MCF 10A (cell line): Measurements from ENCODE around the gene U2AF2. TPM values are rescaled to one million over a fixed set of nuclear protein-coding genes. Genes with fewer than 3 reads are reported as not detected.

Source experiments
- BruUV-seq: library from RNA; stranded (reverse); fragments of 400-500 nt; replicated peaks from 2 replicates; lab custom pipeline; 2021; lab: Mats Ljungman, UMichigan
- CTCF ChIA-PET: fragments of 300-600 bp; sonication (Branson Sonifier 250); formaldehyde crosslinking; extraction: SDS; loops from one replicate; lab custom pipeline; 2021; ENCODE audit warnings: antibody characterized with exemption, inconsistent platforms; lab: Yijun Ruan, JAX
- POLR2A ChIA-PET: fragments of 300-600, 350-650 bp; sonication (Branson Sonifier 250); formaldehyde crosslinking; extraction: SDS; loops from one replicate; lab custom pipeline; 2020; ENCODE audit warnings: antibody characterized with exemption, inconsistent platforms; lab: Yijun Ruan, JAX
- DNase-seq: peaks from one replicate; pipeline ENCODE4 v3.0.0-alpha.2; 2018; ENCODE audit not compliant: unreplicated experiment
- H3K27ac Mint-ChIP-seq: one replicate; pipeline ENCODE4 v1.8.0; 2022; ENCODE audit warnings: mild to moderate bottlenecking, low read depth, mixed read lengths; ENCODE audit not compliant: unreplicated experiment
- H3K27me3 Mint-ChIP-seq: one replicate; pipeline ENCODE4 v1.8.0; 2022; ENCODE audit warnings: mixed read lengths; ENCODE audit not compliant: insufficient read depth, unreplicated experiment
- H3K36me3 Mint-ChIP-seq: one replicate; pipeline ENCODE4 v1.8.0; 2022; ENCODE audit warnings: mild to moderate bottlenecking, moderate library complexity, mixed read lengths; ENCODE audit not compliant: insufficient read depth, unreplicated experiment
- H3K4me1 Mint-ChIP-seq: one replicate; pipeline ENCODE4 v1.8.0; 2022; ENCODE audit warnings: mixed read lengths; ENCODE audit not compliant: insufficient read depth, unreplicated experiment
- H3K4me3 Mint-ChIP-seq: one replicate; pipeline ENCODE4 v1.8.0; 2022; ENCODE audit warnings: mild to moderate bottlenecking, moderate library complexity, mixed read lengths; ENCODE audit not compliant: unreplicated experiment
- H3K9me3 Mint-ChIP-seq: one replicate; pipeline ENCODE4 v1.8.0; 2022; ENCODE audit warnings: mixed read lengths; ENCODE audit not compliant: unreplicated experiment
- intact Hi-C: fragments of 100-400 bp; cut with micrococcal nuclease; formaldehyde crosslinking; loops from 2 replicates; pipeline ENCODE4 v1.14.1; 2022
- total RNA-seq: library from RNA; stranded (reverse); gene quantifications from 2 replicates; pipeline ENCODE4 v1.2.3, GENCODE V29; 2022
- TF ChIP-seq, protein P1 (sequence below): fragments of 200-600 bp; IDR thresholded peaks from one replicate; pipeline ENCODE4 v1.8.0; 2022; ENCODE audit warnings: antibody characterized with exemption, mild to moderate bottlenecking; ENCODE audit not compliant: unreplicated experiment

Gene U2AF2
- total RNA-seq, 1 experiment from 2014 or later, result 280 TPM

DNA sequence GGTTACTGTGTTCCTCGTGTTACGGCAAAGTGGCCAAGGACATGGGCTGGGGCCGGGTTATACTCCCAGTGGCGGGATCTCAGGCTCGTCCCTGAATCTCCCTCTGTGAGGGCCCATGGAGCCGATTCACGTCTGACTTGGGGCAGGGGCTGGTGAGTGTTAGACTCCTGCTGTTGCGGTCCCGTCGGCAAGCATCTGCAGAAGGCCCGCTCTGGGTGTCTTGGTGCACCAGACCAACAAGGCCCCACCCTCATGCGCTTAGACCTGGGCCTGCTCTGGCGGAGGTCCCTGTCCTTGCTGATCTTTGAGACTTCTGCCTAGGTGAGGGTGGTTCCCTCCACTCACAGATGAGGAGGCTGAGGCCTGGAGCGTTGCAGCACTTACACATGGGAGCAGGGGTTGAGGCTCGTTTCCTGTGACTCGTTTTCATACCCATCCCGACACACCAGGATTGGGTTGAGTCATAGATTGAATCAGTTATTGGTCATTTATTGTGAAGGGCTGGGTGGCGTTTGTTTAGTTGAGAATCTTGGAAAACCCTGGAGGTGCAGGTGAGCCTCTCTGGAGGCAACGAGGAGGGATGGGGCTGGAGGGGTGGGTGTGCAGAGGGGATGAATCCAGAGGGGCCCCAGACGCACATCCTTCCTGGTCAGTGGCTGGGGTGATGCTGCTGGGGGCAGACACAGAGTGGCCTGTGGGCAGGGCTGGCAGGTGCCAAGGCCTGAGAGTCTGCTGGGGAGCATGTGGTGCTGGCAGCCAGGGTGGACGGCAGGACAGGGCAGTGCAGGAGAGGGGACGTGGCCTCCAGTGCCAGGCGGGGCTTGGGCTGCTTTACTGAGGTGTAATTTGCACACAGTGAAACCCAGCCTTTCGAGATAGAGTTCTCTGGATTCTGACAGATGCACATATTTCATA, 24.8 kb downstream of the U2AF2 start:
- ChIA-PET CTCF (no interaction called here), POLR2A (no interaction called here)
- H3K9me3 Mint-ChIP-seq, result no peaks in the 10 kb centered on the region
- BruUV-seq, result no TSS peak
- H3K36me3 Mint-ChIP-seq, result peaks cover 34% of the 10 kb centered on the region
- intact Hi-C loops, result no loop called here
- DNase-seq, result no peak
- H3K27ac Mint-ChIP-seq, result peak overlapping the region; percentile 63
- no peaks in the 10 kb centered on the region for H3K27me3 Mint-ChIP-seq
- peaks cover 20% of the 10 kb centered on the region for H3K4me1 Mint-ChIP-seq
- H3K4me3 Mint-ChIP-seq, result no peak overlapping the region
- TF ChIP-seq, protein P1, sequence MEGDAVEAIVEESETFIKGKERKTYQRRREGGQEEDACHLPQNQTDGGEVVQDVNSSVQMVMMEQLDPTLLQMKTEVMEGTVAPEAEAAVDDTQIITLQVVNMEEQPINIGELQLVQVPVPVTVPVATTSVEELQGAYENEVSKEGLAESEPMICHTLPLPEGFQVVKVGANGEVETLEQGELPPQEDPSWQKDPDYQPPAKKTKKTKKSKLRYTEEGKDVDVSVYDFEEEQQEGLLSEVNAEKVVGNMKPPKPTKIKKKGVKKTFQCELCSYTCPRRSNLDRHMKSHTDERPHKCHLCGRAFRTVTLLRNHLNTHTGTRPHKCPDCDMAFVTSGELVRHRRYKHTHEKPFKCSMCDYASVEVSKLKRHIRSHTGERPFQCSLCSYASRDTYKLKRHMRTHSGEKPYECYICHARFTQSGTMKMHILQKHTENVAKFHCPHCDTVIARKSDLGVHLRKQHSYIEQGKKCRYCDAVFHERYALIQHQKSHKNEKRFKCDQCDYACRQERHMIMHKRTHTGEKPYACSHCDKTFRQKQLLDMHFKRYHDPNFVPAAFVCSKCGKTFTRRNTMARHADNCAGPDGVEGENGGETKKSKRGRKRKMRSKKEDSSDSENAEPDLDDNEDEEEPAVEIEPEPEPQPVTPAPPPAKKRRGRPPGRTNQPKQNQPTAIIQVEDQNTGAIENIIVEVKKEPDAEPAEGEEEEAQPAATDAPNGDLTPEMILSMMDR, result no peak

DNA sequence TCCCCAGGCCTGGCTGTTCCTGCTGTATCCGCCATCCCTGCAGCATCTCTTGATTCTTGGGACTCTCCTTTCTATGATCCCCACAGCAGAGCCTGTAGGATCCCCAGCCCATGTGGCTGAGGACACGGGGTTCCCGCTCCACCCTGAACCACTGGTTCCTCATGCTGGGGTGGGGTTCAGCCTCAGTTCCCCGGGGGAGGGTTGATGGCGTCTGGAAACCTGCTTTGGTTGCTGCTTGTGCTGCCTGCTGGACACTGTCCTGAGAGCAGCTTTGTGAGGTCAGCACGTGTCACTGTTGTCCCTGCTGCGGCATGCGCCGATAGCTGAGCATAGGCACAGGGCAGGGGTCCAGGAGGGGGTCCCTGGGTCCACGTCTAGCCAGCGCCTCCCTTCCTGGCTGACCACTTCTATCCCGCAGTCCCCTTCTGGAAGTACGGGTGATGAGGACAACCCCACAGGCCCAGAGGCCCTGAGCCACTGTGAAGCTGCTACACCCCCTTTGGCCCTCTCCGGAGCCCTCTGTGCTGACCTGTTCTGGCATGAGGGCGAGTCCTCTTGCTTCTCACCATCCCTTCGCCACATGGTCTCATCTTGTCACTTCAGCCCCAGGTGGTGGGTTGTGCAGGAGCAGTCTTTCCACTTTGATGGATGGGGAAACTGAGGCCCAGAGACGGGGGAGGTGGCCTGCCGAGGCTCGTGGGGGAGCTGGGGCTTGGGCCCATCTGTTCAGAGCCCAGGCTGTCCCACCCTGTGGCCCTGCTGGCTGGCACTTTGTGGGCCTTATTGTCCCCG, 25.7 kb downstream of the U2AF2 start:
- Mint-ChIP-seq H3K4me3 (no peak overlapping the region), H3K9me3 (no peaks in the 10 kb centered on the region), H3K27me3 (no peaks in the 10 kb centered on the region), H3K4me1 (peaks cover 18% of the 10 kb centered on the region), H3K36me3 (peaks cover 44% of the 10 kb centered on the region), H3K27ac (no peak overlapping the region)
- no peak for DNase-seq
- ChIA-PET CTCF (no interaction called here), POLR2A (no interaction called here)
- intact Hi-C loops, result no loop called here
- BruUV-seq, result no TSS peak
- TF ChIP-seq, protein P1, result no peak

DNA sequence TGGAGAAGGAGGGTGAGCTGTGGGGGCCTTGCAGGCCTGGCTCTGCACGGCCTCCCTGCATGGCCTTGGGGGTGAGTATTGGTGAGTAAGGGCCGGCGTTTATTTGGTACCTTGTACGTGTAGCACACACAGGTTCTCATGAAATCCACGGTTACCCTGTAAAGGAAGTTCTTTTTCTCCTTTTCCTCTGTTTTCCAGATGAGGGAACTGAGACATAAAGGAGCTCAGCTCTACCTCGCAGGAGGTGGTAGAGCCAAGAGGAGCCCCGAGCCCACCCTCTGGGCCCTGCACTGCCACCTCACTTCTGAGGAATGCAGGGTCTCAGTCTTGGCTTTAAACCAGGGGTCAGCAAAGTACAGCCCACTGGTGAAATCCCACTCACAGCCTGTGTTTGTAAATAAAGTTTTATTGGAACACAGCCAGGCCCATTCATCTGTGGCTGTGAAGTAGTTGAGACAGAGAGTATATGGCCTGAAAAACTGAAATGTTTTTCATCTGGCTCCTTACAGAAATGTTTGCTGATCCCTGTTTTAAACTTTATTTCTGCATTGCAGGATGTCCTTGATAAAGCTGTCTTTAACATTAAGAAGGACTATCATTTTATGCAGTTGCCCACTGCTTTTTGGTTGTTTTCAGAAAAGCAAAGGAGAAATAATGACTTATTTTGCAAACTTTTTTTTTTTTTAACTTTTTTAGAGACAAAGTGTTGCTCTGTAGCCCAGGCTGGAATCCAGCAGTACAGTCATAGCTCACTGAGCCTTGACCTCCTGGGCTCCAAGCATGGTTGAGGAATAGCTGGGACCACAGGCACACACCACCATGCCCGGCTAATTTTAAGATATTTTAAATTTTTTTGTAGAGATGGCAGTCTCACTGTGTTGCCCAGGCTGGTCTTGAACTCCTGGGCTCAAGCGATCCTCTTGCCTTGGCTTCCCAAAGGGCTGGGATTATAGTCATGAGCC, 26.6 kb downstream of the U2AF2 start:
- no peaks in the 10 kb centered on the region for H3K9me3 Mint-ChIP-seq
- H3K27ac Mint-ChIP-seq, result no peak overlapping the region
- ChIA-PET CTCF (no interaction called here), POLR2A (no interaction called here)
- H3K4me3 Mint-ChIP-seq, result no peak overlapping the region
- intact Hi-C loops, result no loop called here
- BruUV-seq, result no TSS peak
- peaks cover 17% of the 10 kb centered on the region for H3K4me1 Mint-ChIP-seq
- H3K36me3 Mint-ChIP-seq, result peaks cover 51% of the 10 kb centered on the region
- H3K27me3 Mint-ChIP-seq, result no peaks in the 10 kb centered on the region
- no peak for DNase-seq
- TF ChIP-seq, protein P1, result no peak
